Measurements from ENCODE around the gene TMEM212.

DNA sequence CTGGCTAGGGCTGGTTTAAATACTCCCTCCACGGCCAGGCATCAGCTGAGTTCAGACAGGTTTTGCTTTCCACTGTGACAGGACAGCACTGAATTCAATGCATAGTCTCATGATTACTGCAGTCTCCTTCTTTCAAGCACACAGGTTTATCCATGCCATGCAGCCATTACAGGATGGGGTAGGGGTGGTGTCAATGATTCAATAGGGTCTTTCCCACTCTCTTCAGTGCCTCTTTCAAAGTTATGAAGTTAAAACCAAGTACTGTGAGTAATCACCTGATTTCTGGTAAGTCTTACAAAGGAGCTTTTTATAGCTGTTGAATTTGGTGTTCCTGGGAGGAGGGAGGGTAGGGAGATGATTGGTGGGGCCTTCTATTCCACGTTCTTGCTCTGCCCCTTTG lies 47.2 kb downstream of the TMEM212 start:
- TF ChIP-seq KLF6 (CRISPR knock-in tag; IDR thresholded peaks at IDR 0.05) = no peak
- TF ChIP-seq PAX8 (CRISPR knock-in tag; IDR thresholded peaks at IDR 0.05; ENCODE audit: borderline replicate concordance) = no peak
- TF ChIP-seq, protein P1, sequence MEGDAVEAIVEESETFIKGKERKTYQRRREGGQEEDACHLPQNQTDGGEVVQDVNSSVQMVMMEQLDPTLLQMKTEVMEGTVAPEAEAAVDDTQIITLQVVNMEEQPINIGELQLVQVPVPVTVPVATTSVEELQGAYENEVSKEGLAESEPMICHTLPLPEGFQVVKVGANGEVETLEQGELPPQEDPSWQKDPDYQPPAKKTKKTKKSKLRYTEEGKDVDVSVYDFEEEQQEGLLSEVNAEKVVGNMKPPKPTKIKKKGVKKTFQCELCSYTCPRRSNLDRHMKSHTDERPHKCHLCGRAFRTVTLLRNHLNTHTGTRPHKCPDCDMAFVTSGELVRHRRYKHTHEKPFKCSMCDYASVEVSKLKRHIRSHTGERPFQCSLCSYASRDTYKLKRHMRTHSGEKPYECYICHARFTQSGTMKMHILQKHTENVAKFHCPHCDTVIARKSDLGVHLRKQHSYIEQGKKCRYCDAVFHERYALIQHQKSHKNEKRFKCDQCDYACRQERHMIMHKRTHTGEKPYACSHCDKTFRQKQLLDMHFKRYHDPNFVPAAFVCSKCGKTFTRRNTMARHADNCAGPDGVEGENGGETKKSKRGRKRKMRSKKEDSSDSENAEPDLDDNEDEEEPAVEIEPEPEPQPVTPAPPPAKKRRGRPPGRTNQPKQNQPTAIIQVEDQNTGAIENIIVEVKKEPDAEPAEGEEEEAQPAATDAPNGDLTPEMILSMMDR (CRISPR knock-in tag; IDR thresholded peaks at IDR 0.05) = no peak
- TF ChIP-seq, protein P2, sequence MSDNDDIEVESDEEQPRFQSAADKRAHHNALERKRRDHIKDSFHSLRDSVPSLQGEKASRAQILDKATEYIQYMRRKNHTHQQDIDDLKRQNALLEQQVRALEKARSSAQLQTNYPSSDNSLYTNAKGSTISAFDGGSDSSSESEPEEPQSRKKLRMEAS (IDR thresholded peaks at IDR 0.05) = no peak
- no peak for TF ChIP-seq BRCA1 (CRISPR knock-in tag; IDR thresholded peaks at IDR 0.05)
- TF ChIP-seq, protein P3, sequence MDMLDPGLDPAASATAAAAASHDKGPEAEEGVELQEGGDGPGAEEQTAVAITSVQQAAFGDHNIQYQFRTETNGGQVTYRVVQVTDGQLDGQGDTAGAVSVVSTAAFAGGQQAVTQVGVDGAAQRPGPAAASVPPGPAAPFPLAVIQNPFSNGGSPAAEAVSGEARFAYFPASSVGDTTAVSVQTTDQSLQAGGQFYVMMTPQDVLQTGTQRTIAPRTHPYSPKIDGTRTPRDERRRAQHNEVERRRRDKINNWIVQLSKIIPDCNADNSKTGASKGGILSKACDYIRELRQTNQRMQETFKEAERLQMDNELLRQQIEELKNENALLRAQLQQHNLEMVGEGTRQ (IDR thresholded peaks at IDR 0.05; ENCODE audit: low read depth, low read length) = no peak
- TF ChIP-seq, protein P3 (CRISPR knock-in tag; IDR thresholded peaks at IDR 0.05; ENCODE audit: borderline replicate concordance) = no peak
- no peak for TF ChIP-seq ZFP36 (IDR thresholded peaks at IDR 0.05; ENCODE audit: borderline replicate concordance, low read depth, low read length, partially characterized antibody)
- TF ChIP-seq TBX3 (IDR thresholded peaks at IDR 0.05; ENCODE audit: borderline replicate concordance) = no peak
- no peak for TF ChIP-seq ASH2L (IDR thresholded peaks at IDR 0.05; ENCODE audit: insufficient read length, low read depth, low read length)
- TF ChIP-seq POLR2A (IDR thresholded peaks at IDR 0.05; ENCODE audit: insufficient read depth in 1 of 2, low read depth in 2 of 2, low read length in 2 of 2) = no peak
- TF ChIP-seq, protein P4, sequence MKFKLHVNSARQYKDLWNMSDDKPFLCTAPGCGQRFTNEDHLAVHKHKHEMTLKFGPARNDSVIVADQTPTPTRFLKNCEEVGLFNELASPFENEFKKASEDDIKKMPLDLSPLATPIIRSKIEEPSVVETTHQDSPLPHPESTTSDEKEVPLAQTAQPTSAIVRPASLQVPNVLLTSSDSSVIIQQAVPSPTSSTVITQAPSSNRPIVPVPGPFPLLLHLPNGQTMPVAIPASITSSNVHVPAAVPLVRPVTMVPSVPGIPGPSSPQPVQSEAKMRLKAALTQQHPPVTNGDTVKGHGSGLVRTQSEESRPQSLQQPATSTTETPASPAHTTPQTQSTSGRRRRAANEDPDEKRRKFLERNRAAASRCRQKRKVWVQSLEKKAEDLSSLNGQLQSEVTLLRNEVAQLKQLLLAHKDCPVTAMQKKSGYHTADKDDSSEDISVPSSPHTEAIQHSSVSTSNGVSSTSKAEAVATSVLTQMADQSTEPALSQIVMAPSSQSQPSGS (CRISPR knock-in tag; IDR thresholded peaks at IDR 0.05) = no peak
- TF ChIP-seq HNRNPK (IDR thresholded peaks at IDR 0.05; ENCODE audit: low read depth, low read length, poor library complexity, severe bottlenecking) = no peak
- no peak for TF ChIP-seq ELF3 (CRISPR knock-in tag; IDR thresholded peaks at IDR 0.05)
- TF ChIP-seq HNRNPUL1 (IDR thresholded peaks at IDR 0.05; ENCODE audit: low read depth, low read length) = no peak

Measured in HepG2 (cell line).